GM19099 (cell line): Measurements from ENCODE around the gene GLIPR2.

Experiments used
- POLR2A ChIP-seq: IDR thresholded peaks from 3 replicates; pipeline ENCODE4 v1.6.1; 2011; ENCODE audit warnings: low read depth; ENCODE audit not compliant: insufficient read length; ENCODE audit errors: extremely low read depth

The GLIPR2 gene

GRCh38 chr9:36136894-36137391, 410 bp downstream of the GLIPR2 start:
- TF ChIP-seq POLR2A, result no peak

- TF ChIP-seq POLR2A, result no peak
Observed at GRCh38 chr9:36137392-36138004, 965 bp downstream of the GLIPR2 start.

- no peak for TF ChIP-seq POLR2A
Observed at GRCh38 chr9:36138496-36138895, 2.0 kb downstream of the GLIPR2 start.

GRCh38 chr9:36138901-36139300, 2.4 kb downstream of the GLIPR2 start:
- no peak for TF ChIP-seq POLR2A

GRCh38 chr9:36140086-36141084, 3.9 kb downstream of the GLIPR2 start:
- TF ChIP-seq POLR2A, result no peak

GRCh38 chr9:36141288-36141687, 4.8 kb downstream of the GLIPR2 start:
- no peak for TF ChIP-seq POLR2A

GRCh38 chr9:36141761-36142160, 5.2 kb downstream of the GLIPR2 start:
- no peak for TF ChIP-seq POLR2A

- no peak for TF ChIP-seq POLR2A
Observed at GRCh38 chr9:36142510-36143244, 6.1 kb downstream of the GLIPR2 start.

GRCh38 chr9:36143245-36143641, 6.7 kb downstream of the GLIPR2 start:
- TF ChIP-seq POLR2A, result no peak

GRCh38 chr9:36144309-36145232, 8.0 kb downstream of the GLIPR2 start:
- TF ChIP-seq POLR2A, result no peak

GRCh38 chr9:36145970-36146369, 9.4 kb downstream of the GLIPR2 start:
- TF ChIP-seq POLR2A, result no peak

GRCh38 chr9:36146651-36147050, 10.1 kb downstream of the GLIPR2 start:
- TF ChIP-seq POLR2A, result no peak

- no peak for TF ChIP-seq POLR2A
Observed at GRCh38 chr9:36147441-36148175, 11.1 kb downstream of the GLIPR2 start.
